Hypothalamus (tissue), 51 donors: ENCODE results near the gene EHD4.

Experiments used
- DNase-seq, 51 donors: peaks; one replicate each; lab custom pipeline; 2025; lab: John Stamatoyannopoulos, UW

The EHD4 gene

DNA sequence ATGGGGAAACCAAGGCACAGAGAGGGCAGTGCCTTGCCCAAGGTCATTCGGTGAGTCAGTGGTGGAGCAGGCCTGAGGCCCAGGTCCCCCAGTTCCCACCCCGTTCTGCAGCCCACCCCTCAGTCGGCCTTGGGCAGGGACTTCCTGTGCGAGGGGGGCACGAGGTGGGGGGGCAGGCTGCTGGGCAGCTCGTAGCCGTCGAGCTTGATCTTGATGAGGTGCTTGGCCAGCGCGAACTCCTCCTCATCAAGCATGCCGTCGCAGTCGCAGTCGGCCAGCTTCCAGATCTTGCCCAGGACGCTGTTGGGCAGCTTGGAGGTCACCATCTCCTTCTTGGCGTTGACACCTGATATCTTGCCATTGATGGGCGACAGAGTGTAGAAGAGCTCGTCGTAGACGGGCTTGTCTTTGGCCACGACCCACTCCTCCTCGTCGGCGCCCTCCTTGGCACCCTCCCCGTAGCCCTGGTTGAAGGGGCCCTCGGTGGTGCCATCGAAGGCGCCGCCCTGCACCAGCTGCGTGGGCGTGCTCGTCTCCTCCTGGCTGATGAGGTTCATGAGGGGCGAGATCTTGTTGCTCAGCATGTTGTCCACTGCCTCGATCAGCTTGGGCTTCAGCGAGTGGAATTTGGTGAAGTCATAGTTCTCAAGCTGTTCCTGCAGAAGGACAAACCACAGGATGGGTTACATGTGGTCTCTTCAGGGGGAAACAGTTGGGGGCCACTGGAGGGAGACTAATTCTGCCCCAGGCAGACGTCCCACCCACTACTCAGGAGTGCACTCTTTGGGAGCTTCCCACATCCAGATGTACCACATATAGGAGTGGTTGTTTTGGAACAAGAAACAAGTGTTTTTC lies 71.6 kb downstream of the EHD4 start:
- no peak for DNase-seq

GRCh38 chr15:41899854-41900442 lies 72.4 kb downstream of the EHD4 start:
- no peak for DNase-seq

GRCh38 chr15:41897363-41897799 lies 75.0 kb downstream of the EHD4 start:
- no peak for DNase-seq

DNA sequence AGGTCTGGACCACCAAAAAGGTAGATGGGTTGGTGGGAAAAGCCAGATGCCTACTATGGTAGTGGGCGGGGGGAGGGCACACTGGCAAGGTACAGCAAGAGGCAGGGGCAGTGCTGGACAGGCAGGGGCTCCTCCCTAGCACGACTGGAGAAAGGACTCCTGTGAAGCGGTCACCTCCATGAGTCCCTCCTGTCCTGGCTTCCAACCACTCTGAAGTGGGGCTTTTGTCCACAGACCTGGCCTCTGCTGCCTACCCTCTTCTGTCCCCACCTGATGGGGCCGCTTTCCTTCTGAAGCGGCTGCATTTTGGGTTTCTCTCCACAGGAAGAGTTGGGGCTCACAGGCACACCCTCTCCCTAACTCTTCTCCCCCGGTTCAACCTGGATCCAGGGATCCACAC lies 75.8 kb downstream of the EHD4 start:
- no peak for DNase-seq

GRCh38 chr15:41895957-41896356 lies 76.4 kb downstream of the EHD4 start:
- no peak for DNase-seq

- DNase-seq, result no peak
Measured at GRCh38 chr15:41895491-41895890, 76.9 kb downstream of the EHD4 start.

GRCh38 chr15:41894791-41895463 lies 77.4 kb downstream of the EHD4 start:
- peak in 7 of 51 donors; percentile 8 to 40 (median 19) for DNase-seq

DNA sequence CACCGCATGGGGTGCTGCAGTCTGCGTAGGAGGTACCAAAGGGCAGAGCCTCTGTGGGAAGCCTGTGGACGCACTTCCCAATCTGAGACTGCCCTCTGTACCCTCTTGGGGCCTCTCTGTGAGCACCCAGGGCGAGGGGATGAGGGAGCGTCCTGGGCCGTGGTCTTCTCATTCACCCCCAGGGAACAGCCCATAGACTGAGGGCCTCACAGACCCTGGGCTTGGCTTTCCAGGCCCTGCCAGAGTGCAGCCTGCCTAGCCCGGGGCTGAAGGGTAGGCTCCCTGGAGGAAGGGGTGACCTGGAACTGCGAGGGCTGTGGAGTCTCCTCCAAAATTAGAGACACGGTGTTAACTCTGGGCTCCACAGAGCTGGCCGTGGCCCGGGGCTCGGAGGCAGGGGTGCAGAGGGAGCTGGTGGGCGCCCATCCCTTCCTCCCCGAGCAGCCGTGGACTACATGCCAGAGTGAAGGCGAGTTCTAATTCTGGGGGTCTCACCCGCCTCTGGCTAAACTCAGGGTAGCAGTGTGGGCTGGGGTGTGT lies 78.0 kb downstream of the EHD4 start:
- no peak for DNase-seq

- DNase-seq, result no peak
Measured at GRCh38 chr15:41893422-41894250, 78.7 kb downstream of the EHD4 start, which contains the start of gene SPTBN5. Gene SPTBN5, minus strand, starts transcription at chr15:41894053. Its CDS starts 556 bp downstream, at chr15:41893497.

DNA sequence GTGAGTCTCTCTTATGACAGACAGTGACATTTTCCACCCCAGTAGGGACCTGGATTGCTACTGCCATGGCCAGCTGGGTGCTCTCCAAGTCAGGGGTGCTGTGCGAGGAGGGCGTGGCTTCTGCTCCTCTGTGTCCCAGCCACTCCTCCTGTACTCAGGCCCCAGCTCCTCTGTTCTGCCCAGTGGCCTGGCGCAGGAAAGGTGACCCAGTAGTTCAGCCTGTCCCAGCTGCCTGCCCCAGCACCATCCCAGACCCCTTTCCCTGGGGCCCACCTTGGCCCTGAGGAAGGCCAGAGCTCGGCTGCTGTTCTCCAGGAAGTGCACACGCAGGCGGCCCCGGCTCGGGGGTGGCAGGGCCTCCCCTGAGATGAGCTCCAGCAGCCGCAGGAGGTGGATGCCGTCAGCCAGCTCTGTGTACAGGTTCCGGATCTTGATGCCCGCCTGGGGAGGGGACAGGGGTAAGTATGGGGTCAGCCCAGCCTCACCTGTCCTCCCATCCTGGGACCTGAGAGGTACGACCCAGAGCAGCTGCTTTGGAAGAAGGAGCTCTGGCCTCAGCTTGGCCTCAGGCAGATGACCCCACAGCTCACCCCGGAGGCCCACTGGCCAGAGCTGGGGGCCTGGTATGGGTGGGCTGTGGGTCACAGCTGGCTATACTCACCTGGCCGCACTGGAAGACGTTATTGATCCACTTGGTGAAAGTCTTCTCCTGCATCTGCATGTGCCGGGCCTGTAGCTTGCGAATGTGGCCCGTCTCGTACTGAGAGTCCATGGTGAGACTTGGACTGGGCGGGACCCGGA lies 79.5 kb downstream of the EHD4 start:
- no peak for DNase-seq

DNA sequence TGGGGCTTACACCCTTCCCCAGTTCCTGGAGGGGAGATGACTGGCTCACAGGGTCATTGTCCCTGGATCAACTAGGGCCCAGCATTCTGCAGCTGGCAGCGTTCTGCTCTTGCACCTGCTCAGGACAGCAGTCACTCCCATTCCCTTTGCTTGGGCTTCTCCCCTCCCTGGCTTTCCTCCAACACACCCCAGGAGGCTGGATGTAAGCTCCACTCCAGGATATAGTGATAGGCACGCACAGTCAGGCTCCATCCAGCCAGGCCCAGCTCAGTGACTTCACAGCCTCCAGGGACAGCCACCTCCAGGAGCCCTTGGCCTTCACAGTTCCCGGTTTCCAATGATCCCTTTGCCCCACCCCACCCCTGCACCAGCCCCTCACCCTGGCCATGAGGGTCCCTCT lies 80.4 kb downstream of the EHD4 start:
- no peak for DNase-seq

DNA sequence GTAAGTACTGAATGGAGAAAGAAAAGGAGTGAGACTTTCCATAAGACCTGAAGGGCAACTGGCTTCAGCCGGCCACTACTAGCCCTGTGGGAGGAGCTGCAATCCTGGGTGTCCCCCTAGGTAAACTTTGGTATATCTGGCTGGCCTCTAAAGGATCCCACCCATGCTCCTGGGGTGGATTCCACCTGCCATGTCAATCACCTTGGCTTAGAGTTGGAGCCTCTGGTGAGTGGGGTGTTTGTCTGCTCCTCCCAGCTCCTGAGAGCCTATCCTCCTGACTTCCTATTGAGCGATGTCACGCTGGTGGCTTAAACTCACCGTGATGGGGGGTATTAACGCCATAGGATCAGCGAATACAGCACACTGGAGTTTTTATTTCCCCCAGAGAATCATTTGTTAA lies 81.1 kb downstream of the EHD4 start:
- no peak for DNase-seq

DNA sequence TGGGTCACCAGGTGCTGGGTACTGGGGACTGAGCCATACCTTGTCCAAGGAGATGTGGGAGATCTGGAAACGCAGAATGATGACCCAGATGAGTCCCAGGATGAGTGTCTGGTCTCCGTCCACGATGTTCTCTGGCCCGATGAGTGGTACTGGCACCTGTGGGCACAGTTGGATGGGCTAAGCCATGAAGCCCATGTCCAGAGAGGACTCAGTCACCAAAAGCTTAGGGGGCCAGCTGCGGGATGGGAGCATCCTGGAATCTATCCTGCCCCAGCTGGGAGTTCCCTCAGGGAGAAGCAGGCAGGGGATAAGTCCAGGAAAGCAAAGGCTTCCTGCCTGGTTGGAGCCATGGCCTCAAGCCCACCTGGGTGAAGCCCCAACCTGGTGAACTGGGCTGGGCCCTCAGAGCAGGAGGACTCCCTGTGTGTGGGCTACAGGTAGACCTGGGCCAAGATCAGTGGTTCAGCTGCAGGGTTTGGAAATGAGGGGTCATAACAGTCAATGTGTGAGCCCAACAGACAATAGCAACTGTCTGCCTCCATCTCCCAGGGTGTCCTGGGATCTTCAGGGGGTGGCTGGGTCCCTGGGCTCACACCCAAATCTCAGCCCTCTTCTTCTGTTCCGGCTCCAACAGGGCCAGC lies 82.2 kb downstream of the EHD4 start:
- no peak for DNase-seq

DNA sequence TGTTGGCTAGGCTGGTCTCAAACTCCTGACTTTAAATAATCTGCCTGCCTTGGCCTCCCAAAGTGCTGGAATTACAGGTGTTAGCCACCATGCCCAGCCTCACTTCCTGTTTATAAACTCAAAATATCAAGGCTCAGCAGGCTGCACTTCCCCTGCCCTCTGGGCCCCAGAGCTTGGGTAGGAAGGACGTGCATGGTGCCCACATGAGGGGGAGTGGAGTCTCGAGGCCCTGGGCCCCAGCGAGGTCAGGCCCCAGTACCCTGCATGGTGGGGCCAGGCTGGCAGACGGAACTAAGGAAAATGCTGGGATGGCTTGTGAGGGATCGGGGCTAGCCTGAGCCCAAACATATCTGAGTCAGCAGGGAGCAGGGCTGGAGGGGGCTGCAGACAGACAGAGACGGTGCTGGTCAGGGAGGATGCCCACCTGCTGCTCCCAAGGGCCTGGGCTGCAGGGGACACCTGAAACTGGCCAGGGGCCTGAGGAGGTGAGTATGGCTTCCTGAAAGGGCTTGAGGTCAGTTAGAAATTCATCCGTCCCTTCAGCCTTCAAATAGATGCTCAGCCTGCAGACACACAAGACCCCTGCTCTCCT lies 83.6 kb downstream of the EHD4 start:
- DNase-seq, result no peak

GRCh38 chr15:41887893-41888292 lies 84.5 kb downstream of the EHD4 start:
- no peak for DNase-seq

DNA sequence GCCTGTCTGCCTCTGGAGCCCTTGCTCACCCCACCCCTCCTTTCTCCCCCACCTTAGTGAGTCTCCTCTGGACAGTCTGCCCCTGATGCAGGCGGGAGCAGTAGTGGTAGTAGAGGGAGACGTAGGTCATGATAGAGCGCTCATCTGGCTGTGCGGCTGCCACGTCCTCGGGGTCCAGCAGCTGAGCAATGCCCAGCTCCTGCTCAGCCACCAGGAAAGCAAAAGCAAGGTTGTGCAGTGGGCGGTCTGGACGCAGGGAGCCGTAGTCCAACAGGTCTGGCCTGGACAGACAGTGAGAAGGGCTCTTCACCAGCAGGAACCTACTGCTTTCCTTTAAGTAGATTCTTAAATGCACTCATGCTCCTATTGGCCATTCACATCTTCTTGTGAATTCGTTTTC lies 85.2 kb downstream of the EHD4 start:
- DNase-seq, result no peak

- DNase-seq, result no peak
Measured at GRCh38 chr15:41886741-41887140, 85.6 kb downstream of the EHD4 start.

DNA sequence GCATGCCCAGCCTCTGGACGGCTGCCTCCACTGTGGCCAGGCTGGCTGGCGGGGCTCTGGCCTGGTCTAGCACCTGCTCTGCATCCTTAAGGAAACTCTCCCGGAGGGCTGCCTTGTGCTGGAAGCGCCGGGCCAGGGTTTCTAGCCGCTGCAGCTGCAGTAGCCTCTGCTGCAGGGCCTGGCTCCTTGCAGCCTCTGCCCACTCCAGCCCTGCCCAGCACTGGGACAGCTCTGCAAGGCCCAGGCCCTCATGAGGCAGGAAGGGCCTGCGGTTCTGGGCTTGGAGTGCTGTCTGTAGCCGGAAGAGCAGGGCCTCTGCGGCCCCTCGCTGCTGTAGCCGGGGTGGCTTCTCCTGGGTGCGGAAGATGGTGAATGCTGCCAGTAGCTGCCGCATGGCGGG lies 86.5 kb downstream of the EHD4 start:
- no peak for DNase-seq

GRCh38 chr15:41885321-41885720 lies 87.0 kb downstream of the EHD4 start:
- DNase-seq, result no peak
